Adrenal gland (tissue), 19 donors: ENCODE data around the gene TMEM191B. TPM values are rescaled to one million over a fixed set of nuclear protein-coding genes. Genes with fewer than 3 reads are reported as not detected.
"Not testable (repeated sequence)": the region's sequence is repeated elsewhere in the genome, so short reads cannot be mapped to it uniquely, and the experiment has no call there.

Experiments
- DNase-seq, 7 donors: peaks; one replicate each; pipeline ENCODE4 v3.0.0-alpha.2; 2019 to 2020
- H3K27ac ChIP-seq, 5 donors: fragments of 200-600 bp; sonication (generic) in 4 of 5; 1 replicate in 3 of 5; 2 replicates in 2 of 5; pipeline versions ENCODE4 v1.5.1 to v1.8.0; 2016 to 2020; ENCODE audit warnings: mild to moderate bottlenecking in 1 of 5
- H3K27me3 ChIP-seq: fragments of 200-600 bp; 2 replicates; pipeline ENCODE4 v1.8.0; 2021
- H3K36me3 ChIP-seq, 2 donors: fragments of 200-600 bp; replicated peaks in 1 of 2; 1 replicate in 1 of 2; 2 replicates in 1 of 2; pipeline versions ENCODE4 v1.5.1 to v1.8.0; 2018 to 2022
- H3K4me1 ChIP-seq, 2 donors: fragments of 200-600 bp; replicated peaks in 1 of 2; 1 replicate in 1 of 2; 2 replicates in 1 of 2; pipeline versions ENCODE4 v1.5.1 to v1.8.0; 2018 to 2021
- H3K4me3 ChIP-seq, 4 donors: fragments of 200-600 bp; sonication (generic) in 3 of 4; one replicate each; pipeline ENCODE4 v1.5.1; 2016 to 2018
- H3K9me3 ChIP-seq, 3 donors: fragments of 200-600 bp; sonication (generic) in 1 of 3; replicated peaks in 1 of 3; 1 replicate in 2 of 3; 2 replicates in 1 of 3; pipeline versions ENCODE4 v1.5.1 to v1.8.0; 2016 to 2021
- WGBS, 4 donors: extraction: QIAGEN DNeasy Blood & Tissue Kit in 2 of 4; methylation state at CpG; one replicate each; pipeline versions ENCODE4 v1.1.5 to v1.1.7; 2013 to 2017; 5-methylcytosine and 5-hydroxymethylcytosine counted together
- intact Hi-C, 2 donors: fragments of 100-400 bp; cut with DNase I; formaldehyde crosslinking; loops; one replicate each; pipeline versions ENCODE4 v1.14.1 to v1.15.0; 2022 to 2023
- long read RNA-seq, 10 donors: library from polyadenylated mRNA in 3 of 10; unstranded in 2 of 10; stranded (forward) in 1 of 10; transcript quantifications; one replicate each; pipeline ENCODE4 v2.0.0 and lab custom pipeline, GENCODE V29; 2021 to 2026
- polyA plus RNA-seq, 3 donors: library from polyadenylated mRNA; stranded (reverse); fragments of 200-250 nt in 2 of 3; fragments of 350-450 nt in 1 of 3; fragmentation: Illumina TruSeq in 1 of 3; extraction: RNeasy Lipid Tissue Mini Kit (QIAGEN cat#74804) in 1 of 3; gene quantifications; one replicate each; pipeline ENCODE4 v1.2.3, GENCODE V29; 2013 to 2014
- total RNA-seq, 9 donors: library from RNA; depleted of rRNA in 4 of 9; stranded (reverse); fragments of >200 nt in 4 of 9; fragments of 120-200 nt in 1 of 9; fragmentation: NEBNext Ultra II Directional in 1 of 9; extraction: Animal tissue kit (Norgen Biotek cat#: 25700) in 1 of 9; gene quantifications; one replicate each; pipeline versions ENCODE4 v1.1.0 to v1.2.4, GENCODE V29; 2013 to 2023
- donor health status: healthy with polysubstance abuse.
- donor health status: Bipolar disorder and iron deficiency.
- donor health status: DM: yes; HTN: yes; CAD: no.
- donor health status: DM: no; HTN: no; CAD: no.
- donor health status: DM: no; HTN: no; CAD: no.
- donor health status: DM: yes; HTN: yes; CAD: no.

Gene TMEM191B
- 10 to 100 TPM in 1 of 9 donors, 1 to 10 TPM in 1, under 1 TPM in 2, not detected in 5; 0.48 to 12.9 (median 1.6) TPM for total RNA-seq
- polyA plus RNA-seq = 1 to 10 TPM in 1 of 3 donors, under 1 TPM in 1, not detected in 1; 0.40 to 1.3 TPM
- long read RNA-seq, donor 1 = 0 reads
- long read RNA-seq, donor 2 = 0 reads
- long read RNA-seq, donor 3, partial matches to known transcripts = 0 of 1 reads
- long read RNA-seq, donor 3, other reads (novel, unspliced or antisense) = 0 of 1 reads
- long read RNA-seq, donor 4 = 0 reads
- long read RNA-seq, donor 5 = 0 reads
- long read RNA-seq, donor 6 = 0 reads
- long read RNA-seq, donor 7, partial matches to known transcripts = 0 of 1 reads
- long read RNA-seq, donor 7, other reads (novel, unspliced or antisense) = 0 of 1 reads
- long read RNA-seq, donor 8 = 0 reads
- long read RNA-seq, donor 9 = 0 reads
- long read RNA-seq, donor 10 = 0 reads

DNA sequence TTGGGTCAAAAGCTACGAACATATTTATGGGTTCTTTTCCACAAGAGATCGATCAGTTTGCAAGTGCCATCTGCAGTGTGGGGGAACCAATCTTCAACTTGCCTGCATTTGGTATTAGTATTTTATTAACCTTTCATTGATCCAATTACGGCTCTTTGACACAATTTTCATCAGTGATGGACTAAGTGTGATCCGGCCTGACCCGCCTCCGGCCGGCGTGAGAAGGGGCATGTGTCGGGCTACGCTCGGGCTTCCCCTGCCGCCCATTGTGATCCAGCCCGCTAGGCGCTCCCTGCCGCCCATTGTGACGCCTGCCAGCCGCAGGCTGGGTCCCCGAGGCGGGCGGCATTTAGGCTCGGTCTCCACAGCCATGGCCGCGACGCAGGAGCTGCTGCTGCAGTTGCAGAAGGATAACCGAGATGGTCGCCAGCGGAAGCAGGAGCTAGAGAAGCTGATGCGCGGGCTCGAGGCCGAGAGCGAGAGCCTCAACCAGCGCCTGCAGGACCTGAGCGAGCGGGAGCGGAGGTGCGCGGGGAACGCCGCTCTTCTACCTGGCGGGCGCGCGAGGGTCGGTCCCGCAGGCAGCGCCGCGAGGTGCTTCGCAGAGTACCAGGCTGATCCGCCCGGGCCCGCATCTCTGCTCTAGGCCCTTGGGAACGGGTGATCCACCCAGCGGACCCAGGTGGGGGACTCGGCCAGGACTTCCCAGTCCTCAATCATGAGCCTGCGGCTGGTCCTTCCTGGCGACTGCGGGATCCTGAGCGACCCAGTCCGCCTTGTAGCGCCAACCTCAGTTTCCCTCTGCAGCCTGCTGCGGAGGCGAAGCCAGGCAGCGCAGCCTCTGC, at the start of gene TMEM191B:
TMEM191B (plus strand) TSS at position 51 of the 845 bp plus-strand sequence; CDS start at position 230, 179 bp downstream.
- H3K36me3 ChIP-seq, H3K27ac ChIP-seq, intact Hi-C loops, H3K27me3 ChIP-seq, H3K9me3 ChIP-seq, H3K4me3 ChIP-seq, H3K4me1 ChIP-seq, DNase-seq: not testable (repeated sequence)
- WGBS, 4 donors = no CpG with 5 or more reads among the region's 65 CpGs

DNA sequence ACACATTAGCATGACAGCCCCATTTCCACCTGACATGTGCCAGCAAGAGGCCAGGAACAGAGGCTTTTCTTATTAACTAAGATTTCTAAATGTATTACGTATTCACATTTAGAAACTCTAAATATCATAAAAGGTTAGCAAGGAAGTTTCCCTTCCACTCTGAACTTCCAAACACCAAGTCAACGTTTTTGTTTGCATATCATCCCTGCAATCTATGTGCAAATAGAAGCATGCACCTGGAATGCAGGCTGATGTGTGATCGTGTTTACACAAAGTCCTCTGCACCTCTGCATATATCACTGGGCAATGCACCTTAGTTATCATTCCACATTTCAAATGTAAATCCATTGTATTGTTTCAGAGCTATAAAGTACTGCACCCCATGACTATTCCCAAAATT, 31.4 kb upstream of the TMEM191B start:
- H3K36me3 ChIP-seq, H3K4me3 ChIP-seq, DNase-seq, H3K27ac ChIP-seq, intact Hi-C loops, H3K4me1 ChIP-seq, H3K27me3 ChIP-seq, H3K9me3 ChIP-seq: not testable (repeated sequence)
- no CpG with 5 or more reads among the region's 3 CpGs for WGBS, 4 donors

DNA sequence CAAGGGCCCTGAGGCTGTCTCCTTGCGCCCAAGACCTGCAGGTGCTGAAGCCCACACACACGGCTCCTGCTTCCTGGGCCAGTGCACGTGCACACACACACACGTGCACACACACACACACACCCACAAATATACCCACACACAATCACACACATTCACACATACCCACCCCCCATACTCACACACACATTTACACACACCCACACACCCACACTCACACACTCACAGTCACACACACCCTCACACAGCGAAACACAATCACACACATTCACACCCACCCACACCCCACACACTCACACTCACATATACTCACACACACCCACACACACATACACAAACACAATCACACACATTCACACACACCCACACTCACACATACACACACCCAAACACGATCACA, 16.3 kb upstream of the TMEM191B start:
- H3K27ac ChIP-seq, H3K4me1 ChIP-seq, H3K9me3 ChIP-seq, H3K36me3 ChIP-seq, H3K27me3 ChIP-seq, H3K4me3 ChIP-seq, intact Hi-C loops: not testable (repeated sequence)
- 72 to 81% (median 76%) methylated on average over 6 of the region's 6 CpGs; no CpG with 5 or more reads in 1 of the 4 donors for WGBS, 4 donors
- peak in 1 of 7 donors; percentile 1 for DNase-seq

DNA sequence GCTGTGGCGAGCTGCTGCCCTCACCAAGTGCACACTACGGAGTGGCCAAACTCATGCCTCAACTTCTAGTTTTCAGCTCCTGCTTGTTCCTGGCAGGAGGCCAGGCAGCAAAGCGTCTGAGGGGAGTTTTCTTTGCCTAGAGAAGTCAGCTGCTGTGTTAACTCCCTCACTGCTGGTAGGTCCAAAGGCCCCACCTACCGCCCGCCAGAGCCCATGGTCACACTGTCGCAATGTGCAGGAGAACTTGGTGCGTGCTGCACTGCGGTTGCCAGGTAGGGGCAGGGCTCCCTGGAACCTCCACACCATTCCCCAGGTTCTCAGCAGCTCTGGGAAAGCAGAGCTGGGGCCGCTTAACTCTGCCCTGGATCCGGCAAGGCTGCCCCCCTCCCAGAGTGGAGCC, 15.2 kb upstream of the TMEM191B start:
- H3K27ac ChIP-seq, H3K9me3 ChIP-seq, intact Hi-C loops, H3K36me3 ChIP-seq, H3K4me3 ChIP-seq, H3K27me3 ChIP-seq, H3K4me1 ChIP-seq: not testable (repeated sequence)
- WGBS, 4 donors = 63 to 64% methylated on average over 5 of the region's 10 CpGs; no CpG with 5 or more reads in 2 of the 4 donors
- peak in 3 of 7 donors; percentile 5 to 14 (median 13) for DNase-seq

DNA sequence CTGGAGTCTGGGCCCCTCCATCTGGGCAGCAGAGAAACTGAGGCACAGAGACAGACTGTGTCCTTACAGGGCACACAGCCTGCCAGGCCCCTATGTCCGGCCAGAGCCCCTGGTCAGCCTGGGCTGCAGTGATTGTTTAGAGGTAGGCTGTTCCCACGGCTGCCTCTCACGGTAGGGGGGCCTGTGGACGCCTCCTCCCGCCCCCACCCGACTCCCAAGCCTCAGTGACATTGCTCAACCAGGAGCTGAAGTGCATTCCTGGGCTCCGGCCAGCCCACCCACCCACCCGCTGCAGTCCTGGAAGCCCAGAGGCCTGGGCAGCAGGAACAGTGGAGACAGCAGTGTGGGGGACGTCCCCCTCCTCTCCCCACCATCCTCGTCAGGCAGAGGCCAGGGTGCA, 14.1 kb upstream of the TMEM191B start:
- intact Hi-C loops, H3K4me3 ChIP-seq: not testable (repeated sequence)
- WGBS, 4 donors = 63 to 68% methylated on average over 5 of the region's 10 CpGs; no CpG with 5 or more reads in 2 of the 4 donors

DNA sequence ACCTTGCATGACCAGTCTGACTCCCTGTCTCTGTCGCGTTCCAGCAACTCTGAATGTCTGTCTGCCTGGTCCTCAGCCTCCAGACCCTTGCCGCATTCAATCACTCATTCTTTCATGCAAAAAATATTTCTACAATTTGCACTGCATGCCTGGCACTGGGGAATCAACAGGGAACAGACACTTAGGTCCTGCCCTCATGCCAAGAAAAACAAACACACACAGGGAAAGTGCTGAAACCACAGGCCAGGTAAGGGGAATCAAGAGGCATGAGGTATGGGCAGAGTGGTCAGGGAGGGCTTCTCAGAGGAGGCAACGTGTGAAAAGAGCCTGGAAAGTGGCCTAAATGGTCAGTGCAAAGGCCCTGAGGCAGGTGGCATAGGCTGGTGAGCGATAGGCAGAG, 9.5 kb upstream of the TMEM191B start, which contains the start of gene GGTLC3:
GGTLC3 (minus strand) TSS at position 101 of the 400 bp plus-strand sequence. CDS start 264 bp downstream, outside the sequence.
- DNase-seq, H3K27me3 ChIP-seq, H3K4me3 ChIP-seq, H3K9me3 ChIP-seq, H3K4me1 ChIP-seq, H3K27ac ChIP-seq, H3K36me3 ChIP-seq, intact Hi-C loops: not testable (repeated sequence)
- no CpG with 5 or more reads among the region's 5 CpGs for WGBS, 4 donors

More for the DNA sequence above, 14.1 kb upstream of the TMEM191B start:
- not testable (repeated sequence) for H3K27me3 ChIP-seq, H3K36me3 ChIP-seq, H3K9me3 ChIP-seq, H3K4me1 ChIP-seq, H3K27ac ChIP-seq
- peak in 1 of 7 donors; percentile 1 for DNase-seq

DNA sequence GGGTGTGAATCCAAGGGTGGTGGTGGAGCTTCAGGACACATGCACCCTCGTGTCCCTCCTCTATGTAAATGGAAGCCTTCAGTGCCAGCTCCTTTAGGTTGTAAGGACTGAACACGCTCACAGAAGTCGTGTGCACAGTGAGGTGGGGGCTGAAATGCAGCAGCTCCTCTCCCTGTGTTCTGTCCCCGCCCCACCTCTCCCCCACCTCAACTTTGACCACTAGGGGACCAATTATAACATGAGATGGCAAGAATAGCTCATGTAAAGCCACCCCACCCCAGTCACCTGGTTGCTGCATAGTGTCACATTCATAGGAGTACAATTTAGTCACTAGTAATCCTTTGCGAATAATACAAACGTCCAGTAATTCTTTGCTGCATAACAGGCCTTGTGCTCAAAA, 4.8 kb upstream of the TMEM191B start:
- H3K27ac ChIP-seq, H3K9me3 ChIP-seq, H3K27me3 ChIP-seq, H3K4me1 ChIP-seq, DNase-seq, intact Hi-C loops, H3K36me3 ChIP-seq, H3K4me3 ChIP-seq: not testable (repeated sequence)
- WGBS, 4 donors = no CpG with 5 or more reads among the region's 6 CpGs

DNA sequence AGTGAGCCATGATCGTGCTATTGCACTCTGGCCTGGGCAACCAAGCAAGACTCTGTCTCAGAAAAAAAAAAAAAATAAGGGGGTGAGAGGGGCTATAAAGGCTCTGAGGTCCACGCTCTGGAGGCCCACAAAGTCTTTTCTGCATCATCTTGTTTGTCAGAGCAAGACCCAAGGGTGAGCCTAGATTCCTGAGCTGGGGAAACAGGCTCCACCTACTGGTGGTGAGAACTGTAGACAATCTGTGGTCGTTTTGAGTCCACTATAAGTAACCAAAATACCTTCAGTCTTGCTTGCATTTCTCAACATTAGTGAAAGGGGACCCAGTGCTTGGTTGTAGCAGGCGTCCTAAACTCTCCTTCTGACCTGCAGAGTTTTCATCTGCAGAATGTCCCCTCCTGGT, 4.3 kb upstream of the TMEM191B start:
- H3K9me3 ChIP-seq, H3K36me3 ChIP-seq, intact Hi-C loops, H3K27me3 ChIP-seq, H3K27ac ChIP-seq, H3K4me1 ChIP-seq, H3K4me3 ChIP-seq, DNase-seq: not testable (repeated sequence)
- no CpG with 5 or more reads among the region's 4 CpGs for WGBS, 4 donors

DNA sequence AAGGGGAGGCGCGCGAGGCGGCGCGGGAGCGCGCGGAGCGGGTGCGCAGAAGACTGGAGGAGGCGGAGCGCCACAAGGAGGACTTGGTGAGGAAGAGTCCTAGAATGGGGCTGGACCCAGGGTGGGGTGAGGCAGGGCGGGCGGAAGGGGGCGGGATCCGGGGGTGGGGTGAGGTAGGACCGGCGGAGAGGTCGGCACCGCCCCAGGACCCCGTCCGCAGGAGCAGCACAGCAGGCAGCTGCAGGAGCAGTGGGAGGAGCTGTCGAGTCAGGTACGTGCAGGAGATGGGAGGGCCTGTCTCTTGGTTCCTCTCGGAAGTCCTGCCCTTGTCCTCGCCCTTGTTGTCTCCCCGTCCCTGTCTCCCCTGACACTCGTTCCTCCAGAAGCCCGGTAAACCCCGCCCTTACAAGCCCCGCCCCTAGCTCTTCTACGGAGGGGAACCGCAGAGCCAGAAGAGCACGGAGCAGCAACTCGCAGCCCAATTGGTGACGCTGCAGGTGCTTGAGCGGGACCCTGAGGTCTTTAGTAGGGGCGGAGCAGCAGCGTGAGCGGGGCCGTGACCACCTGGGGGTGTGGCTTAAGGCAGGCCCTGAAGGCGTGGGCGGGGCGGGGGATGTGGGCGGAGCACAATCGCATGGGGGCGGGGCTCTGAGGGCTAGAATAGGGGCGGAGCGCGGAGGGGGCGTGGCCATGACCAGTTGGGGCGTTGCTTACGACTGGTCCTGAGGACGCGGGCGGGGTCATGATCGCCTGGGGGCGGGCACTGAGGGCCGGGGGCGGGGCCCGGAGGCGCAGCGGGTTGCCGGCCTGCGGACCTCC, 1.2 kb downstream of the TMEM191B start:
- H3K9me3 ChIP-seq, H3K4me3 ChIP-seq, H3K4me1 ChIP-seq, H3K27ac ChIP-seq, intact Hi-C loops, H3K36me3 ChIP-seq, H3K27me3 ChIP-seq: not testable (repeated sequence)
- WGBS, 4 donors = 0% methylated on average over 11 to 18 of the region's 66 CpGs; no CpG with 5 or more reads in 2 of the 4 donors
- peak; percentile 63 to 94 (median 81) for DNase-seq

DNA sequence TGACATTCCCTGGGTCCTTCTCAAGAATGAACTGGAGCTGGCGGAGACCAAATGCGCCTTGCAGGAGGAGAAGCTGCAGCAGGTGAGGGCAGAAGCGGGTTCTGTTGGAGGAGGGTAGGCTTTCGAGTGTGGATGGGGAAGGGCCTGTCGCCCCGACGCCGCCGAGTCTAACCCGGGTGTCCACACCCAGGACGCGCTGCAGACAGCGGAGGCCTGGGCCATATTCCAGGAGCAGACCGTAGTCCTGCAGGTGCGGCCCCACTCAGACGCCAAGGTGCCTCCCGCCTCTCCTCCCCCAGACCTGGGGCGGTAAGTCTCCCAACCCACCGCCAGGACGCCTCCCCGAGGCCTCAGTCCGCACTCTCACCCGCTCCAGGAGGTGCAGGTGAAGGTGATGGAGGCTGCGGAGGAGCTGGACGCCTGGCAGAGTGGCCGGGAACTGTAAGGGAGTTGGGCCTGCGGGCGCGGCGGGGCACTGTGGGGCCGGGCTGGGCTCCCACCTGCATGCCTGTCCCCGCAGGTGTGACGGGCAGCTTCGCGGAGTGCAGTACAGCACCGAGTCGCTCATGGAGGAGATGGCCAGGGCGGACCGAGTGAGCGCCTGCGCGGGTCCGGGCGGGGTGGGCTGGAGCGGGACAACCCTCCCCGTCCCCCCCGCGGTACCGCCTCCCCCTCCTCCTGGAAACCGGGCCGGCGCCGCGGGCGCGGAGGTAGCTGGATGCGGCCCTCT, 2.0 kb downstream of the TMEM191B start:
- H3K27me3 ChIP-seq, H3K4me1 ChIP-seq, H3K4me3 ChIP-seq, H3K9me3 ChIP-seq, DNase-seq, H3K36me3 ChIP-seq, H3K27ac ChIP-seq, intact Hi-C loops: not testable (repeated sequence)
- no CpG with 5 or more reads among the region's 57 CpGs for WGBS, 4 donors
